HG03571 (cell line): Measurements from ENCODE around the gene PMAIP1.
"Not testable (repeated sequence)": the region's sequence is repeated elsewhere in the genome, so short reads cannot be mapped to it uniquely, and the experiment has no call there.

ENCODE experiments used
- ATAC-seq: cut with Tn5 transposase; IDR thresholded peaks from one replicate; pipeline ENCODE4 v1.9.1; 2021; ENCODE audit not compliant: unreplicated experiment

PMAIP1 gene

DNA sequence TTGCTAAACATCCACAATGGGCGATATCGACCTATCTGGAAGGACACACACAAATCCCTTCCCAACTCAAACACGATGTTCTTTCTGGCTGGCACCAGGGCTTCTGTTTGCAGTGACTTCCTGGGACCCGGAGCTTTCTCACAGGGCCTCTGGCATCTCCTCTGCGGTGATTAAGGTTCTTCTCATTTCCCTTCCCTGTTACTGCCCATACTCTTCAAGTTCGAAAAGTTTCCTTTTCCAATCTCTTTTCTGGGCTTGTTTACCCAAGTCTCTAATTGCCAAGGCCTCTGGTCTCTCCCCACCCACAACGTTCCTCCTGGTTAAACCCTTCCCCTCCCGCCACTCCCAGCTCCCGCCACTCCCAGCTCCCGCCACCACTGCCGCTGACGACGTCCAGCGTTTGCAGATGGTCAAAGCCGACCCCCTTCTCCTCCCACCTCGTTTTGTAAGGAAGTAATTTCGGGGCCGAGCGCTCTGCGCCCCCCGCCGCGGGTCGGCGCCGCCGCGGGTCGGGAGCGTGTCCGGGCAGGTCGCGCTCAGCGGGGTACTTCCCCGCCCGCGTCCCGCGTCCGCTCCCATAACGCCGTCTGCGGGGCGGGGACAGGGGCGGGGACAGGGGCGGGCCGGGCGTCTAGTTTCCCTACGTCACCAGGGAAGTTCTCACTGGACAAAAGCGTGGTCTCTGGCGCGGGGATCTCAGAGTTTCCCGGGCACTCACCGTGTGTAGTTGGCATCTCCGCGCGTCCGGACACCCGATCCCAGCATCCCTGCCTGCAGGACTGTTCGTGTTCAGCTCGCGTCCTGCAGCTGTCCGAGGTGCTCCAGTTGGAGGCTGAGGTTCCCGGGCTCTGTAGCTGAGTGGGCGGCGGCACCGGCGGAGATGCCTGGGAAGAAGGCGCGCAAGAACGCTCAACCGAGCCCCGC lies at the start of gene PMAIP1:
PMAIP1 (plus strand) TSS at position 699 of the 924 bp plus-strand sequence; CDS start at position 881, 182 bp downstream.
- peak; percentile 73 for ATAC-seq

DNA sequence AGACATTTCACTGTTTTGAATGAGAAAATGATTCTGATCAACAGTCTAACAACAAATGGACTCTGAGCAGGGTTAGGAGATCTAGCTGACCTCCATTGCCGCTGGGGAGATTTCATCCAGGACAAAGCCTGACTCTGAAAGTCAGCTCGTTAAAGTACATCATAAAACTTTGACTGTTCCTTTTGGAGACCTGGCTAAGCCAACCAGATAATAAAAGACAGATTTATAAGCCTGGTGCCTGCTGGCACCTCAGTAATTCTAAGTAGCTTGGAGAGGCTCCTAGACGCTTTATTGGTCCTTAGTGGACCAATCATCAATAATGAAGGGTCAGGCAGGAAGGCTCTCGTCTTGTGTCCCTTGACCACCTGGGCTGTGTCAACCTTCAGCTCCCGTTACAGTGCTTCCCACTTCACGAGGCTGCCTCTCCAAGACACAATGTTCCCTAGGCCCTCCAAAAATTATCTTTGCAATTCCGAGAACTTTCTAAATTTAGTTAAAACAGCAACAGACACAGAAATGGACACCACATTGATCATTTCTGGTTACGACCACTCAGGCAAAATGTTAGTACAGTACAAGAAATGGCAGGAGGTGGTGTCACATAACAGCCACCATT lies 47.9 kb upstream of the PMAIP1 start:
- no peak for ATAC-seq

DNA sequence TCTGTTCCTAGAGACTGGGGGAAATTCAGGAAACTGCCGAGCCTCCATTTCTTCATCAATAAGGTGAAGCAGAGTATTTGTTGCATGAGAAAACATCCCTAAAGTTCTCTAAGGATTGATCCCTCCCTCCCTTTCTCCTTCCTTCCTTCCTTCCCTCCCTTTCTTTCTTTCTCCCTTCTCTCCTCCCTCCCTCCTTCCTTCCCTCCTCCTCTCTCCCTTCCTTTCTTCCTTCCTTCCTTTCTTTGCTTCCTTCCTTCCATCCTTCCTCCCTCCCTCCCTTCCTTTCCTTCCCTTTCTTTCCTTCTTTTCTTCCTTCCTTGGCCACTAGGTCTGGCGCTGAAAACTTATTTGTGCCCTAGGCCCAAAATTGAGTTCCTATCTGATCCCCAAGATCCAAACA lies 47.2 kb upstream of the PMAIP1 start:
- ATAC-seq = no peak

DNA sequence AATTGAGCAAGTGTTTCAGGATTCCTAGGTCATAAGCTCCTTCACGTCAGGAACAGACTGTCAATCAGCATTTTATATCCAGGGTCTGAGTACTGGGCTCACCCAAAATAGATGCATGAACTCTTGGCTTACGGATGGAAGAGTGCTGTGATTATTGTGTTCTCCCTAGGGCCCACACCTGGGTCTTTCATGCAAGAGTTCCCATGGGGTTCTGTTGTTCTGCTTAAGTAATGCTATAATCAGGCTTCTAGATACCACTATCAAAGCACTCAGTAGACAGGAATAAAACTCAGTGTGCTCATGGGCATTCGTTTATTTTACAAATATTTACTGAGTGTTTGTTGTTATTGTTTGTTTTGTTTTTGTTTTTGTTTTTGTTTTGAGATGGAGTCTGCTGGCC lies 46.4 kb upstream of the PMAIP1 start:
- ATAC-seq = no peak

DNA sequence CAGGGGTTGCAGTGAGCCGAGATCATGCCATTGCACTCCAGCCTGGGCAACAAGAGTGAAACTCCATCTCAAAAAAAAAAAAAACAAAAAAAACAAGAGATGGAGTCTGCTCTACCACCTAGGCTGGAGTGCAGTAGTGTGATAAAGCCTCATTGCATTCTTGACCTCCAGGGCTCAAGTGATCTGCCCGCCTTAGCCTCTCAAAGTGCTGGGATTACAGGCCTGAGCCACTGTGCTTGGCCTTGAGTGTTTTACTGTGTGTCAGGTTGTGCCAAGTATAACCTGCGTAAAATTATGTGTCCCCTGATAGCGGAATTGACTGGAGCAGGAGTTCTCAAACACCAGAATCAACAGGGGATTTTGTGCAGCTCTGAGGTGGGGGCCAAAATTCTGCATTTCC lies 45.8 kb upstream of the PMAIP1 start:
- not testable (repeated sequence) for ATAC-seq

DNA sequence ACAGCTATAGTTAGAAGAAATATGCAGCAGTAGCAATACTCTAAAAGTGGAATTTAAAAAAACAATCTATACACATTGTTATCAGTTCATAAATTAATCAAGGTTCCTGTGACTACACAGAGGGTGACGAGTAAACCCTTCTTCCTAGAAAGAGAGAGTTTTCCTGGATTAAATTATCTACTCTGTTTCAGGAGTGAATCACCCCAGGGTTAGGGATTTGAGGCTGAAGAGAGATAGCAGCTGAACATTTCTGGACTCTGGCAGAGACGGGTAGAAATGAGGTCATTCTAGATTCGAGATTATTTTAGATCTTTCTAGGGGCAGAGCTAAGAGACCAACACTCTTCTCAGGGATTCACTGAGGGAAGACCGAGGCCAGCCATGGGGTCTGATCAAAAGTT lies 38.8 kb upstream of the PMAIP1 start:
- ATAC-seq = no peak

DNA sequence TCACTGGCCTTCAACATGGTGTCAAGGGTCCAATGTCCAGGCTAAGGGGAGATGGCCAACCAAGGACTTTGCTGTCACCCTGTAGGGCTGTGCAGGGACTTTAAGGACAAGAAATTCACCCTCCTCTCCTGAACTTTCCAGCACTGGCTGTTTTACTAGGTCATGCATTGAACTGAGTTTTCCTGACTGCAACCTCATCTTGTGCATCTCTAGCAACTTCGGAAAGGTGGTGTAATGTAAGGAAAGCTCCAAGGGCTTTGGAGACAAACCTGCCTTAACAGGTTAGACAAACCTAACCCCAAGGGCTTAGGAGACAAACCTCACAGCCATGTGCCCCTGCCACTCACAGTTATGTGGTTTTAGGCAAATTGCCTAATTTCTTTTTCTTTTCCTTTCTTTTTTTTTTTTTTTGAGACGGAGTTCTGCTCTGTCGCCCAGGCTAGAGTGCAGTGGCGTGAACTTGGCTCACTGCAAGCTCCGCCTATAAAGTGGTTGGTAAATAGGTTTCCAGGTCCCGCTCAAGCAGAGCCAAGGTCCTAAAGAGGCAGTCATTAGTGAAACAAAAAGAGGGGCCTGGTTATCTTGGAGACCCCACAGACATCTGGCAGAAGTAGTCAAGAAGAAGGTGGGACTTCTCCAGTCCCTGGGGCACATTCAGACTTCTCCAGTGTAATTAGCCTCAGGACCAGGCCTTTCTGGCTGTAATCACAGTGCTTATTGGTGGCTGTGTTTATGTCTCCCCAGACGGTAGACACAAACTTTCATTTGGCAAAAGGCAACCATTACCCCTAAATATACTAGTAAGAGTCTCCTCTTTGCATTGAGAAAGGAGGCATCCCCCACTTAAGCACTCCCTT lies 37.6 kb upstream of the PMAIP1 start:
- ATAC-seq = peak; percentile 77

DNA sequence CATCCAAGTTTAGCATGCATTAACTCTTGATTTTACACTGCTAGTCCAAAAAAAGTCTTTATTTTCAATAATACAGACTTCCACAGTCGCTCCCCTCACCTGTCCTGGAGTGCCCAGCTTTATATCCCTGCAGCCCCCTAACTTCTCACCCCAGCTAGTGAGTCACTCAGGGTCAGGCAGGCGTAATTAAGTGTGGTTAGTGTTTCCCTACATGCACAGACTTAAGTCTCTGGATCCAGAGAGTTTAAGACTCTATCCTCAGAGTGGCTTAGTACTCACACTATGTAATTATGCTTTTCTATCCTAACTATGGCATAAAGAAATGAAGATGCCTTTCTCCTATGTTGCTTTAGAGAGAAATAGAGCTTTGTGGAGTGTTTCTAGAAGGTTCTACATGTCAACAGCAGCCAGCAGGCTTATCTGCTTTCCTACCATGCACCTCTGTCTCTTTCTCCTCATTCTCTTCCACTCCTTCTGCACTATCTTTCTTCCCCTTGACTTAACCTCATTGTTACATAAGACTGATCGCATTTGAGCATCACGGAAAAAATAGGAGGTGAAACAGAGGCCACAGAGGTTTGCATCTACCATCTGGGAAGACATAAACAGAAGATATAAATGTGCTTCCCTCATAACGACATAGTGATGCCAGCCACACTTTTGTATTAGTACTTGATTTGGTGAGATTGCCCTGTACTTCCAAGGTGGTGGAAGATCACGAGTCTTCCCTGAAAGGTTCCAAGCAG lies 34.4 kb upstream of the PMAIP1 start:
- no peak for ATAC-seq

DNA sequence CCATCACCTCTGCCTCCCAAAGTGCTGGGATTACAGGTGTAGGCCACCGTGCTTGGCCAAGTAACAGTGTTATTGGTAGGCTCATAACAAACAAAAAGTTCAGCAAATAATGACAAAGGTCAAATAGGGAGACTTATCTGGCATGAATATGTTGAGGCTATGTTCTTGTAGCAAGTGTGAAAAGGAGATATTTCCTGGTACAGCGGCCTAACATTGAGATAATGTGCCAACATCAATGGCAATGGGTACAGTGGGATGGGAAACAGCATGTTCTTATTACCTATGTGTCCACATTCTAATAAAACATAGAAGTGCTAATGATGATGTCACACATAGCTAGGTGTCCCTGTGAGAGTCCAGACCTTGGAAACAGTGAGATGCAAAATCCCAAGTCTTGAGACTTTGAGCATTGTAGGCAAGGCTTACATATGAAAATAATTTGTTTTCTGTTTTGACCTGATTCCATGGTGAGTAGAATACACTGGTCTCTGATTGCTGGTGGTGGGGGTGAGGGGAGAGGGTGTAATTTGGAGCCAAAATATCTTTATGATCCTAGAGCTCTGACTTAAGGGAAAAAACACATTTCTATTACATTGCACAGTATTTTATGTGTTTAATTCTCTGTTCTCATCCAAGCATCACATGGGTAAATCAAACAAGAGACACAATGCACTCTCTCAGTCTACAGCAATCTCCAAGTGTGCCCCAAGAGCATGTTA lies 33.1 kb upstream of the PMAIP1 start:
- ATAC-seq = no peak

DNA sequence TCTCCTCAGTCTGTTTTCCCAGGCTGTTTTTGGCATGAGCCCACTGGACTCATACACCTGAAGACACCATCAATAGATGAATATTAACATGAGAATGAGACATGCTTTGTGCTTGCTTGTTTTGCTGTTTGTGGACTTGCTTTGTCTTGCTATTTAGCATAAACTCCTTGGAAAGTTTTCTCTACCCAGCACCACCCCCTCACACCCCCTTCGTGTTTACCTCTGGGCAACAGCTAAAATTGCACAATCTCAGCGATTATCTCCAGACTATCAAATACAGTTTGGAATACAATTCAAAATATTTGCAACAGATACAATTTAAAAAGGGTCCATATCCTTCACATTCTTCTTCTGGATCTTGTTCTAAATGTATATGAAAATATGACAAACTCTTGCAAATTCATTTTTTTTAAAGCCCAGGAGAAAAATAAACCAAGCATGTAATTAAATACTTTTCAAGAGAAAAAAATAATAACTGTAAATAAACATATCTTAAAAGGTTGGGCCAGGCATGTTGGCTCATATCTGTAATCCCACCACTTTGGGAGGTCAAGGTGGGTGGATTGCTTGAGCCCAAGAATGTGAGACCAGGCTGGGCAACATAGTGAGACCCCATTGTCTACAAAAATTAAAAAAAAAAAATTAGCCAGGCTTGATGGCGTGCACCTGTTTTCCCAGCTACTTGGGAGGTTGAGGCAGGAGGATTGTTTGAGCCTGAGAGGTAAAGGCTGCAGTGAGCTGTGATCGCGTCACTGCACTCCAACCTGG lies 32.3 kb upstream of the PMAIP1 start:
- ATAC-seq = no peak

DNA sequence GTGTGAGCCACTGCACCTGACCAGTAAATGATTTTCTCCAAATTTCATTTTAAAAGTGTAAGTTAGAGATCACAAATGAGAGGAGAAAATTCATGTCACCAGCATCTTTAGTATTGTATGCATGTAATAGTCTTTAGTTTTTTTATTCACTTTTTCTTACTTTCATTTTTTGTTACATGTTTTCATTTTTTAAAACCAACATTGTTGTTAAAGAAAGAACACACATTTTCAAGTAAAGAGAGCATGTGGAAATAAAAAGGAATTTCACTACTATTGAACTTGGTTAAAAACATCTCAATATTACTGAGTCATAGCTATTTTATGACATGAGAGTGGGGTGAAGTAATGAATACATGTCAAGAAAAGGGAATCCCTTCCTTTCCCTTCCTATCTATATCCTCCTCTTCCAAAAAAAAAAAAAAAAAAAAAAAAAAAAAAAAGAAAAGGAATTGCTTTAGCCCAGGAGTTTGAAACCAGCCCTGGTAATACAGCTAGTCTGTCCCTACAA lies 29.1 kb upstream of the PMAIP1 start:
- ATAC-seq = no peak

DNA sequence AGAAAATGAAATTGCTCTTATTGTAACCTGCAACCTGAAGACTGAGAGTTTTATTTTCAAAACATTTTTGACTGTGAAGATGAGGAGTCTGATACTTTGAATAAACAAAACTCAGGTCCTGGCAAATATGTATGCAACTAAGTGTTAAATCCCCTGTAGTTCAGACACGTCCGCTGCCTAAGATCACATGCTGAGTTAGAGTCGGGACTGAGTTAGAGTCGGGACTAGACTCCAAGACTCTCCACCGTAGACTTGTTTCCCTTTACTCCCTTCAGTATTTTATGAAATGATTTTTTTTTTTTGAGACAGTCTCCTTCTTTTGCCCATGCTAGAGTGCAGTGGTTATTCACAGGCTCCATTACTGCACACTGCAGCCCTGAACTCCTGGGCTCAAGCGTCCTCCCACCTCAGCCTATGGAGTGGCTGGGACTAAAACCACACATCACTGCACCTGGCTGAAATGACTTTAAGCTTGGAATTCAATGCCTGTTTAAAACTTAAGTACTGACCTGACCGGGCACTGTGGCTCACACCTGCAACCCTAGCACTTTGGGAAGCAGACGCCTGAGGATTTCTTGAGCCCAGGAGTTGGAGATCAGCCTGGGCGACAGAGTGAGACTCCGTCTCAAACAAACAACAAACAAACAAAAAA lies 28.0 kb upstream of the PMAIP1 start:
- ATAC-seq = no peak

DNA sequence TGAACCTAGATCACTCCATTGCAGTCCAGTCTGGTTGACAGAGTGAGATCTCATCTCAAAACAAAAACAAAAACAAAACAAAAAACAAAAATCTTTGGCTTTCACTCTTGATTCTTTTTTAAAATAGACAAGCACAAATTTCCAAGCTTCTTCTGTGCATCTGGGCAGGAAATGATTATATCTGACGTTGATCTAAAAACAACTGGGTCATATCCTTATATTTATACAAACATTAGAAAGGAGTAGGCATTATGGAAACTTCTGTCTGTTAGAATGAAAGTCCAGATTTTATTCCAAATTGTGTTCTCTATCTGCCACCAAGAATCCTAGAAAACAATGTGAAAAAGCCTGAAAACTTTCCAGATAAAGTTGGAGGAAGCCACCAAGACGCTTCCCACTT lies 26.2 kb upstream of the PMAIP1 start:
- no peak for ATAC-seq

DNA sequence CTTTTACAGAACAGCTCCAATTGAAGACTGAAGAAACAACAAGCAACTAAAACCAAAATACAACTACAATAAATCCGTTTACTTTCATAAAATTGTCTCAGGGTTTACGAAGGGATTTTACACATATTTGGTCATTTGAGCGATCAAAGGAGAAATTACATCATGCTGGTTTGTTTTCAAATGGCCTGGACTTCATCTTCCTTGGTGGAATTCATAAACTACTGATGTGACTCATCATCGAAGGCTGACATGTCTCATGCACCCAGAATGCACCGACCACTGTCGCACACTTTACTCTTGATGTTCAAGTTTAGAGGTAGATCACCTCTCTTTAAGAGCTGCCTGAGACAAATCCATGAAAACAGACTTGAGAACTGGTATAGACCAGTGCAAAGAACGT lies 25.6 kb upstream of the PMAIP1 start:
- ATAC-seq = no peak

DNA sequence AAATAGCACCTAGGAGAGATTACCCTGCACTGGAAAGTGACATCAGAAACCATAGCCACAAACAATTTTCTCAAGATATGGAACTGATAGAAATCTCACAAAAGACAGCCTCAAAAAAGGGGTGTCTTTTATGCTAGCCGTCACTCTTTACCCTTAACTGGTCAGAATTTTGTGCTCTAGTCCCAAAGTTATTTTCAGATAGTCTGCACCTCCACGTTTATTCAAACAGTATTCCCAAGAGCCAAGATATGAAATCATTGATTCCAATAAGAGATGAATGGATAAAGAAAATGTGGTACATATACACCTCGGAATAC lies 23.5 kb upstream of the PMAIP1 start:
- peak; percentile 80 for ATAC-seq

DNA sequence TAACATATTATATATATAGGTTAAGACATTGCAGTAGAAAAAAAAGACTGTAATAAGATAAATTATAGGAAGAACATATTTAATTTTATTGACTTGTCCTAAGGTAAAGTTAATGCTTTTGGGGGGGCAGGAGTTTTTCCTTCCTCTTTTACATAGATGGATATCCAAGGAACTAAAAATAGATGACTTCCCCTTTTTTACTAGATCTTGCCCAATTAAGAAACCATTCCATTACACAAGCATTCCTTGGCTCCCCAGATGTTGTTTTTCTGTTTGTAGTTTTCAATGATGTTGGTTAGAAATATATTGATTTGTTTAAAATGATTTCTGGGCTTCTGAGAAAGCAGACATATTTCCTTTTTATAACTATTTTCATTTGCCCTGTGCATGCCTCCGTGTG lies 22.4 kb upstream of the PMAIP1 start:
- ATAC-seq = no peak

DNA sequence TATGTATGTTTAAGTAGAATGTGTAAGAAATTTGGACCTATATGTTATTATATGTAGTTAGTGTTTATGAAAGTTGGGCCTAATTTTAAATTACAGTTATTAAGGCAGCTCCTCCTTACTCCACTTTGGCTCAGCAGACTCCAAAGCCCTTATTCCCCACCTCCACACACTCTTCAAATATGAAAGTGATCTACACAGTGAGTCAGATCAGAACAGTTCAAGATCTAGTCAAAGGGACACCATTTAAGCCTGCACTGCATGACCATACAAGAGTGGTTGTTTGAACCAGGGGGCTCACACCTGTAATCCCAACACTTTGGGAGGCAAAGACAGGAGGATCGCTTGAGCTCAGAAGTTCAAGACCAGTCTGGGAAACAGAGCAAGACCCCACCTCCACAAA lies 21.2 kb upstream of the PMAIP1 start:
- ATAC-seq = no peak

DNA sequence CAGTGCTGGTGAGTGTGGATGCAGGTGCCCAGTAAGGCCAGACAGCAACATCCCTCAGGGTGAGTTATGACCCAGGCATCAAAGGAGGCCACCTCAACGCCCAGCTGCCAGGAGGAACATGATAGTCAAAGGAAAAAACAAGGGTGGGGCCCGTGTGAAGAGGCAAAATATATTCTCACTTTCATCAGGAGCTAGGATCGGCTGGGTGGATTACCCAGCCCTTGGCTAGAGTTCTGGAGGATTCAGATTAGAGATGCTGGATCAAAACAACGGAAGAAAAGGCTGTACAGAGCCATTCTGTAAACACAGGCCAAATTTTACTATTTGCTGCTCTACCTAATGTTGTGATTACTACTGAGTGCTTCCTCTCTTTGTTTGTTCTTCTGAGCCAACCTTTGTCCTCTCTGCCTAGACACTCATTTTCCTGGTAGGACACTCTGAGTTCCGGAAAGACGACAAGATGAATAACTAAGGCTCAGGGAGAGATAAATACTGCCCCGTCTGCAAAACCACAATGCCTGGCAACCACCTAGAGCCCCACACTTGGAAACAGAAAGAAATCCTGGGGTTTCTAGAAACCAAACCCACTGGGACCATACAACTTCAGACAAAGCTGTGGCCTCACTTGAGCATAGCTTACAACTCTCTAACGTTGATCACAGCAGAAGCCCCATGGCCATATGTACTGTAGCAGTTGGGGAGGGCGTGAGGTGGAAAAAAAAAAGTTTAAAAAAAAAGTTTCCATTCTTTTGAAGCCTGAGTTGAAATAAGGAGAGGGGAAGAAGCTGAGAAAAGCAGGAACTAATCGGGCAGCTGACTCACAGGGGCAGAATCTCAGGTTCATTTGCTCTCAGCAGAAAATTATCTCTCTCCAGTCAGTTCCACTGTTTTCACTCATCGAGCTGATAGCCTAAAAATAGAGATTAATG lies 17.8 kb upstream of the PMAIP1 start:
- no peak for ATAC-seq
